Activated naive CD4-positive, alpha-beta T cell (primary cell): Measurements from ENCODE around the gene KCTD17.

Source experiments
- DNase-seq, 4 experiments: peaks; one replicate each; lab custom pipeline; 2025; lab: John Stamatoyannopoulos, UW

The KCTD17 gene

DNA sequence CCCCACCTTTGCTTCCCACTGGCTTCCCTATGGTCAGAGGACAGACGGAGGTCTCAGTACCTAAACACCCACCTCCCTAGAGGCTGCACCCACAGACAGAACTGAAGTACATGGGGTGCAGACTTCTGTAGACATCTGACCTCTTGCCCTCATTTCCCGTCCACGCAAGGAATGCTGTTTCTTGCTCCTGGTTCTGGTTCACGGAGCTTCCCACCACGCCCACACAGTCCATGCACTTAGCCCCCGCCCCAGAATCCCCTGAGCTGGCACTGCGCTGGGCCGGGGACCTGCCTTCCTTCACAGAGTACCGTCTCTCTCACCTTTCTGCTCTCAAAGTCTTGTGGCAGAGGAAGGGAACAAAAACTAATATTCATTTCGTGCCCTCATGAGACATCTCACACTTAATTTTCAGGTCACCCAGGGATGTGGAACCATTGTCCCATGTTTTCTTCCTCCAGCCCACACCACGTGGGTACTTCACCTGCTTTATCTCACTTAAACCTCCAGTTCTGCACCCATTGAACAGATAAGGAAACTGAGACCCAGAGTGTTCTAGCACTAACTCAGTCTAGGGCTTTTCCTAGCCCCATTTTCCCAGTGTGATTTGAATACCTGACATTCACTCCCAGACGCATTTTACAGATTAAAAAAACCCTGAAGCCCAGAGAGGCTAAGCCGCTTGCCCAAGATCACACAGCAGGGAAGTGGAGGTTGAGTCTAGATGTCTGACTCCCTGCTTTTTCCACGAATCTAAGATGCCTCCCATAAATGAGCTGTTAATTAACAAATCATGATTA lies 52.3 kb downstream of the KCTD17 start:
- DNase-seq, result no peak

DNA sequence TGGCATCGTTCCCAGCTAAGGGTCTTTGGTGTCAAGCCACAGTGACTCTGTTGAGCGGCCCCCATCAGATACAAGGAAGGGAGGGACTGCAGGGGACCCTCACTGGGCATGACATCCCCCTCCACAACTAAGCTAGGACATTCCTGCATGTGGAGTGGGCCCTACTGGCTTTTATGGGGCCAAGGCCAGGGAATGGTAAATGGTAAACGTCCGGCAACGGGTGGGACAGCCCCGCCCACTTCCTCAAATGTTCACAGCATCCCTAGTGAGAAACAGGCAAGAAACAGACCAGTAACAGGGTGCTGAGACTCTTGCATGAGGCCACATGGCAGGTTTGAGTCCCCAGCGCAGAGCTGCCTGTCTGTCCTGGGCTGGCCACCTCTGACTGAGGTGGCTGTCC lies 53.6 kb downstream of the KCTD17 start:
- no peak for DNase-seq

DNA sequence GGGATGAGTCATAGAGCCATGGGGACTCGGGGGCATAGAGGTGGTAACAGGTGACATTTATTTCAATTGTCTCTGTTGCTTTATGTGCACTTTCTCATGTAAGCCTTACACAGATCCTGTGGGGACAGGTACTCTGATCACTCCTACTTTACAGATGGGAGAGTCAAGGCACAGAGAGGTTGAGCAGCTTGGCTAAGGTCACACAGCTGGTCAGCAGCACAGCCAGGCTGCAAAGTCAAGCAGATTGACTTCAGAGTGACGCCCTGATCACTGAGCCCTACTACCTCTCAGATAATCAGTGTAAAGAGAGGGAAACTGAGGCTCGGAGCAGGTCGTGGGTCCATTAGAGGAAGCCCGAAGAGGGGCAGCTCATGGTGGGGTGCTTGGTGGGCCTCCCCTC lies 54.4 kb downstream of the KCTD17 start:
- DNase-seq, result no peak

DNA sequence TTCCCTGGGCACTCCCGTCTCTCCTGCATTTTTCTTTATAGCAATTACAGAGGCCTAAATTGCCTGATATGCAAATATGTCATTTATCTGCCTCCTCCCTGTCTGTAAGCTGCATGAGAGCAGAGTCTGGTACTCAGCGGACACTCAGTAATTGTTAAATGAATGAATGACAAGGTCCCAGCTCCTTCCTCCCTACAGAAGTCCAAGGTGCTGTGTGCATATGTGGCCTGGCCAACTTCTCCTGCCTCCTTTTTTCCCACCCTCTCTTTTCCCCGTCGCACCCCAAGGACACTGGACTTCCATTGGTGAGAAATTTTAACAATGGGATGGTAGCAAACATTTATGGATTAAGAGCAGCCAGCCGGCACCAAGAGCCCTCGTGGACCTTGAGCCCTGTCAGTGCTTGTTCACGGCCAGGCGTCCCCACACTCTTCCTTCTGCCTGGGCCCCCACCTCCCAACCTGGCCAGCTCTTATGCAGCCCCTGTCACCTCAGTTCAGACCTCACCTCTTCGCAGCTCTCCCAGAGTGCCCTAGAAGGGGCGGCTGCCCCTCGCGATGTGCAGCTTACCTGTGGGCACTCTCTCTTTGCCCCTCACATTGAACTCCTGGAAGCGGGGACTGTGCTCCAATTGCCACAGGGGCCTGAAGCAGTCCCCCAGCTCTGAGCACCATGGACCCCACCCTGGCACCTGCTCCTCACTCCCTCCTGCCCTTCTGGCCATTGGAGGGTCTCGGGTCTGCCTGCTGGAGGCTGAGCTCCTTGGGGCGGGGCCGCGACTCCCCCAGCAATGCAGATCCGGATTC lies 56.5 kb downstream of the KCTD17 start:
- DNase-seq, result no peak

DNA sequence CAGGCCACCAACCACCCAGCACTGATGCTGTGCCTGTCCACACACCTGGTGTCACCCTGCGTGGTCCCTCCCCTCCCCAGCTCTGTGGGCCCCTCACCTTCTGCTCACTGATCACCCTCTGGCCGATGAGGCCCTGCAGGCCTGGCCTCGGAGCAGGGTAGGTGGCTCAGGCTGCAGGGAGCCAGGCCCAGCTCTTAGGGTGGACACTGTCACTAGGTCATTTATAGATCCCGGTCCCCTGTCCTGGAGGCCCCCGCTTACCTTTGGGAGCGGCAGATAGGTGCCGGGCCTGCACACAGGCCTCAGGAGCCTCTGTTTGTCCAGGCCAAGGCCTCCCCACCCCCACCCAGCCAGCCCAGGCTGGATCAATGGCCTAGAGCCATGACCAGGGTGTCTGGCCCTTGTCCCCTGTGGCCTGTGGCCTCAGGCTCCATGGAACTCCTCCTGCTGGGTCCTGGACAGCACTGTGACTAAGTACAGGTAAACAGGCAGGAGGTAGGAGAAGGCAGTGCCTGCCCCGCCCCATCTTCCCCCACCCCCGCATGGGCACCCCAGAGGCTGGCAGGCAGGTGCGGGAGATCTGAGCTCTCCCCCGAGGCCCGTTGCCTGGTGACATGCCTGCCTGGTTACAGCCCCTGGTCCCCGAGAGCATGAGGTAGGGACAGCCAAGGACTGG lies 57.8 kb downstream of the KCTD17 start, which contains the start of gene TMPRSS6:
TSS of gene TMPRSS6 (minus strand) at position 472 of the 676 bp plus-strand sequence. CDS start 6,296 bp downstream, outside the sequence.
- no peak for DNase-seq

DNA sequence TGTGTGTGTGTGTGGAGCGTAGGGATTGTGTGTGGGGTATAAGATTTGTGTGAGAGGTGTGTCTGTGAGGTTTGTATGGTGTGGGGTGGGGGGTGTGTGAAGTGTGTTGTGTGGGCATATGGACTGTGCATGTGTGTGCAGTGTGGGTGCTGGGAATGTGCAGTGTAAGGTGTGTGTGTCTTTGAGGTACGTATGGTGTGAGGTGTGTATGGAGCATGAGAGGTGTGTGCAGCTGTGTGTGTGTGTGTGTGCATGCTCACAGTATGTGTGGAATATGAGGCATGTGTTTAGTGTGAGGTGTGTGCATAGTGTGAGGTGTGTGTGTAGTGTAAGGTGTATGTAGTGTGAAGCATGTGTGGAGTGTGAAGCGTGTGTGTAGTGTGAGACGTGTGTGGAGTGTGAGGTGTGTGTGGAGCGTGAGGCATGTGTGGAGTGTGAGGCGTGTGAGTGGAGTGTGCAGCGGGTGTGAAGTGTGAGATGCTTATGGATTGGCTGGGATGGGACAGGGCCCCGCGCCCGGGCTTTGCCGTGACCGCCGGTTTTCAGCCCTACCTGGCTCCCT lies 59.7 kb downstream of the KCTD17 start:
- DNase-seq, result no peak

DNA sequence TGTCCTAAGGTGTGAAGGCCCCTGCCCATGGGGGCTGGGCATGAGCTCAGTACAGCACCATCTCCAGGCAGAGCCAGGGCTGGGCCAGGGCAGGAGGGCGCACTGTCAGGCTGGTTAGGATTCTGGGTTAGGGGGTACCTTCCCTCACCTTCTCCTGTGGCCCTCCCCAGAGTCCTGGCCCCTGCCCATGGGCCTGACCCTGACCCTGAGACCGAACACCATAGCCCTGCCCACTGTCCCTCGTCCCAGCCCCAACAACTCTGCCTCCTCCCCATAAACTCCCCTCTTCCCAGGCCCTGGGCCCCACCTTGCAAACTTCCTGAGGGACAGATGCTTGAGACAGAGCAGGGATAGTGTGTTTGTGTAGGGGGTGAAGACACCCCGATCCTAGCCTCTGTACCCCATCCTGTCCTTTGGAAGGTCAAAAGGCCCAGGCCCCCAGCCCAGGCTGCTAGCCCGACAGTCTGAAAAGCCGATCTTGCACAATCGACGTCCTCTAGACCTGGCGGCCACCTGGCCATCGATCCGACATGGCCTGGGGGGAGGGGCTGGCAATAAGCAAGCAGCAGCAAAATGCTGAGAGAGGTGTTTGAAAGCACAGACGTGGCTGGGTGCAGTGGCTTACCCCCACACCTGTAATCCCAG lies 60.7 kb downstream of the KCTD17 start:
- DNase-seq, result no peak
